Coronary artery (tissue), 2 donors: ENCODE measurements around the gene EML6.

Experiments used
- DNase-seq: peaks from one replicate; pipeline ENCODE4 v3.0.0-alpha.2; 2017; ENCODE audit warnings: low spot score
- H3K27ac ChIP-seq, 2 donors: fragments of 200-600 bp; sonication (generic); one replicate each; pipeline ENCODE4 v1.5.1; 2016 to 2019
- H3K4me3 ChIP-seq: fragments of 200-600 bp; sonication (generic); 2 replicates; pipeline ENCODE4 v1.5.1; 2016; ENCODE audit warnings: mild to moderate bottlenecking, moderate library complexity
- CTCF ChIP-seq: fragments of 200-600 bp; sonication (generic); IDR thresholded peaks from one replicate; pipeline ENCODE4 v1.5.1; 2019; ENCODE audit warnings: antibody characterized with exemption

EML6 gene

GRCh38 chr2:54680397-54681041 is 42.9 kb upstream of the EML6 start:
- no peak for TF ChIP-seq CTCF
- no peak overlapping the region for H3K27ac ChIP-seq
- no peak for DNase-seq
- no peak overlapping the region for H3K4me3 ChIP-seq

GRCh38 chr2:54681416-54681815 is 42.0 kb upstream of the EML6 start:
- TF ChIP-seq CTCF = no peak
- Histone ChIP-seq H3K27ac (no peak overlapping the region), H3K4me3 (no peak overlapping the region)
- DNase-seq = no peak

GRCh38 chr2:54683596-54683995 is 39.9 kb upstream of the EML6 start:
- no peak overlapping the region for H3K27ac ChIP-seq
- no peak for DNase-seq
- TF ChIP-seq CTCF = no peak
- no peak overlapping the region for H3K4me3 ChIP-seq

GRCh38 chr2:54685263-54685775 is 38.1 kb upstream of the EML6 start:
- TF ChIP-seq CTCF = no peak
- DNase-seq = no peak
- Histone ChIP-seq H3K27ac (no peak overlapping the region), H3K4me3 (no peak overlapping the region)

GRCh38 chr2:54687595-54688152 is 35.8 kb upstream of the EML6 start:
- no peak for DNase-seq
- no peak for TF ChIP-seq CTCF
- H3K4me3 ChIP-seq = no peak overlapping the region
- no peak overlapping the region for H3K27ac ChIP-seq

- H3K27ac ChIP-seq = no peak overlapping the region
- no peak for DNase-seq
- H3K4me3 ChIP-seq = no peak overlapping the region
- no peak for TF ChIP-seq CTCF
These were observed 31.9 kb upstream of the EML6 start for GRCh38 chr2:54691445-54692135.
